ENCODE measurements around the gene DIP2A.

The DIP2A gene

DNA sequence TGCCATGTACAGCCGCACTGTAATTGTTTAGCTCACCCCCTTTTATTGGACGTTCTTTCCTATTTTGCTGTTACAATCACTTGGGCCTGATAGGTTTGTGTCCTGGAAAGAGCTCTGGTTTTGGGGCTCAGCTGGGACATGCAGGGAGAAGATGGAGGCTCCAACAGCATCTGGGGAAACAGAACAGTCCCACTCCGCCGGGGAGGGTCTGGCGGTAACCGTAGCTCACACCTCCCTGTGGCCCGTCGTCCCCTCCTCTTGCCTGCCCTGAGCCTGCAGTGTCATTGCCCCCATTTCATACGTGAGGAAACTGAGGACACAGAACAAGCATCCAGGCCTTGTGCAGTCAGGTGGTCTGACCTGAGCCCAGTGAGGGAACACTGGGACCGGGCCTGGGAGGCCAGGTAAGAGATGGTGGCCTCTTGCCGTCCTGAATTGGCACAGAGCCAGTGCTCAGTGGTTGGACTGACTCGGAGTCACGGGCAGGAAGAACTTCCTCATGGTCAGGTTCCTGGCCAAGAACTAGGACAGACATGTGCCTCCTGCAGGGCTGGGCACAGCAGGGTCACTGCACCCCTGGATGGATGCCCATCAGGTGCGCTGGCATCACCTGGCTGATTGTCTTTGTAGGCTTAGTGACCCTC, 104.4 kb downstream of the DIP2A start:
- no peaks in the 10 kb centered on the region; the same call in none of the 2 replicates for H3K36me3 ChIP-seq (ENCODE audit: control insufficient read depth, low read length)
- H3K4me1 ChIP-seq (ENCODE audit: control insufficient read depth, low read length), result peaks cover 22% of the 10 kb centered on the region
- no peak overlapping the region for H3K4me2 ChIP-seq (ENCODE audit: low read length)
- no peaks in the 10 kb centered on the region for H3K27me3 ChIP-seq (ENCODE audit: control insufficient read depth, low read length)
- H3K4me3 ChIP-seq (ENCODE audit: low read length), result no peak overlapping the region
- H4K20me1 ChIP-seq (ENCODE audit: control insufficient read depth, insufficient read depth, low read depth, low read length), result no peaks in the 10 kb centered on the region
- H3K79me2 ChIP-seq (ENCODE audit: control insufficient read depth, low read length), result no peaks in the 10 kb centered on the region
- H3K9me3 ChIP-seq (ENCODE audit: control insufficient read depth, insufficient read depth, low read length), result no peaks in the 10 kb centered on the region
- no peak for TF ChIP-seq CTCF (IDR thresholded peaks at IDR 0.05; ENCODE audit: low read depth, low read length, poor library complexity, severe bottlenecking)
- TF ChIP-seq EZH2phosphoT487 (IDR thresholded peaks at IDR 0.05; ENCODE audit: borderline replicate concordance, low read length), result no peak
- no peaks in the 10 kb centered on the region for H3F3A ChIP-seq (ENCODE audit: control insufficient read depth, insufficient read depth)
- no peak overlapping the region for H3K27ac ChIP-seq (ENCODE audit: low read depth, low read length)
- H3K9me2 ChIP-seq (replicated peaks; ENCODE audit: control insufficient read depth, low read length), result no peaks in the 10 kb centered on the region

- H3K36me3 ChIP-seq (ENCODE audit: control insufficient read depth, low read length), result no peaks in the 10 kb centered on the region; the same call in none of the 2 replicates
- H3K27me3 ChIP-seq (ENCODE audit: control insufficient read depth, low read length), result no peaks in the 10 kb centered on the region
Measured at GRCh38 chr21:46564391-46564790, 105.7 kb downstream of the DIP2A start.

GRCh38 chr21:46567348-46567747, 108.7 kb downstream of the DIP2A start:
- H3K79me2 ChIP-seq (ENCODE audit: control insufficient read depth, low read length), result no peaks in the 10 kb centered on the region
- H3F3A ChIP-seq (ENCODE audit: control insufficient read depth, insufficient read depth), result no peaks in the 10 kb centered on the region
- H3K4me3 ChIP-seq (ENCODE audit: low read length), result no peak overlapping the region
- H3K9me3 ChIP-seq (ENCODE audit: control insufficient read depth, insufficient read depth, low read length), result no peaks in the 10 kb centered on the region
- TF ChIP-seq CTCF (IDR thresholded peaks at IDR 0.05; ENCODE audit: low read depth, low read length, poor library complexity, severe bottlenecking), result no peak
- TF ChIP-seq EZH2phosphoT487 (IDR thresholded peaks at IDR 0.05; ENCODE audit: borderline replicate concordance, low read length), result no peak
- H4K20me1 ChIP-seq (ENCODE audit: control insufficient read depth, insufficient read depth, low read depth, low read length), result no peaks in the 10 kb centered on the region
- H3K27ac ChIP-seq (ENCODE audit: low read depth, low read length), result no peak overlapping the region
- no peaks in the 10 kb centered on the region for H3K9me2 ChIP-seq (replicated peaks; ENCODE audit: control insufficient read depth, low read length)
- H3K4me1 ChIP-seq (ENCODE audit: control insufficient read depth, low read length), result no peaks in the 10 kb centered on the region
- H3K4me2 ChIP-seq (ENCODE audit: low read length), result no peak overlapping the region
- H3K27me3 ChIP-seq (ENCODE audit: control insufficient read depth, low read length), result no peaks in the 10 kb centered on the region
- peaks cover 12% of the 10 kb centered on the region for H3K36me3 ChIP-seq (ENCODE audit: control insufficient read depth, low read length)

More at GRCh38 chr21:46564391-46564790, 105.7 kb downstream of the DIP2A start:
- no peaks in the 10 kb centered on the region for H3K9me2 ChIP-seq (replicated peaks; ENCODE audit: control insufficient read depth, low read length)
- peaks cover 14% of the 10 kb centered on the region for H3K4me1 ChIP-seq (ENCODE audit: control insufficient read depth, low read length)
- H3K4me3 ChIP-seq (ENCODE audit: low read length), result no peak overlapping the region
- H3K4me2 ChIP-seq (ENCODE audit: low read length), result no peak overlapping the region
- no peak overlapping the region for H3K27ac ChIP-seq (ENCODE audit: low read depth, low read length)
- no peaks in the 10 kb centered on the region for H3F3A ChIP-seq (ENCODE audit: control insufficient read depth, insufficient read depth)
- H3K9me3 ChIP-seq (ENCODE audit: control insufficient read depth, insufficient read depth, low read length), result no peaks in the 10 kb centered on the region
- no peak for TF ChIP-seq EZH2phosphoT487 (IDR thresholded peaks at IDR 0.05; ENCODE audit: borderline replicate concordance, low read length)
- TF ChIP-seq CTCF (IDR thresholded peaks at IDR 0.05; ENCODE audit: low read depth, low read length, poor library complexity, severe bottlenecking), result no peak
- no peaks in the 10 kb centered on the region for H4K20me1 ChIP-seq (ENCODE audit: control insufficient read depth, insufficient read depth, low read depth, low read length)
- H3K79me2 ChIP-seq (ENCODE audit: control insufficient read depth, low read length), result no peaks in the 10 kb centered on the region
